Measurements from ENCODE around the gene CBX8.

The CBX8 gene

DNA sequence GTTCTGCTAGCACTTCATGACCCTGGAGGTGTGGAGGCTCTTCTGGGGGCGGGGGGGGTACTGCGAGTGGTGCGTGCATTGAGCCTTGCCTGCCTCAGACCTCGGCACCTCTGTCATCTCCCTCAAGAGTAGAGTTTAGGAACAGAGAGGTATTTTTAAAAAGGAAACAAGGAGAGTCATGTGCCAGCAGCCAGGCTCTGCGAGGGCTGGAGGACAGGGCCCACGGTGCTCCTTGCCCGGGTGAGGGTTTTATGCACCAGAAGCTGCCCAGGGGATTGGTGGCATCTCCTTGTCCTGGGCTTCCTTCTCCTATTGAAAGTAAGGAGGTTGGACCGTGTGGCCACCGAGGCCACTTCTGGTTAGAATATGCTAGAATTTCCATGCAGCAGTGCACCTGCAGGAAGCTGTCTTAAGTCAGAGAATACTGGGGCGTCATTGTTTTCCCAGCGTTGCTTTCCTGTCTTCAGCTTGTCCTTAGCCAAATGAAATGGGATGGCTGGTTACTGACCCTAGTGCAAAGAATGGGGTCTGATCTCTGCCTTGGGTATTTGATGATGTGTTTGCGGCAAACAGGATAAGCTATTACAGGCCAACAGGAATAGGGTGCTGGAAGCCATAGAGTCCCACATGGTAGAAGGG, 15.7 kb downstream of the CBX8 start:
- Histone ChIP-seq H3K4me3 (ENCODE audit: extremely low read depth, insufficient read depth, low read length, poor library complexity, severe bottlenecking) (no peak overlapping the region), H3K27ac (ENCODE audit: low read depth, low read length, severe bottlenecking) (no peak overlapping the region), H3K4me1 (ENCODE audit: control insufficient read depth, insufficient read depth, low read length, poor library complexity, severe bottlenecking) (peaks cover 12% of the 10 kb centered on the region), H3K36me3 (ENCODE audit: control insufficient read depth, insufficient read depth, low read length) (peaks cover 55% of the 10 kb centered on the region), H3K9me3 (ENCODE audit: control insufficient read depth, low read length) (no peaks in the 10 kb centered on the region)
- WGBS, 2 experiments (ENCODE audit: insufficient coverage in 2 of 2): 94 to 95% methylated on average over 9 to 11 of the region's 12 CpGs

DNA sequence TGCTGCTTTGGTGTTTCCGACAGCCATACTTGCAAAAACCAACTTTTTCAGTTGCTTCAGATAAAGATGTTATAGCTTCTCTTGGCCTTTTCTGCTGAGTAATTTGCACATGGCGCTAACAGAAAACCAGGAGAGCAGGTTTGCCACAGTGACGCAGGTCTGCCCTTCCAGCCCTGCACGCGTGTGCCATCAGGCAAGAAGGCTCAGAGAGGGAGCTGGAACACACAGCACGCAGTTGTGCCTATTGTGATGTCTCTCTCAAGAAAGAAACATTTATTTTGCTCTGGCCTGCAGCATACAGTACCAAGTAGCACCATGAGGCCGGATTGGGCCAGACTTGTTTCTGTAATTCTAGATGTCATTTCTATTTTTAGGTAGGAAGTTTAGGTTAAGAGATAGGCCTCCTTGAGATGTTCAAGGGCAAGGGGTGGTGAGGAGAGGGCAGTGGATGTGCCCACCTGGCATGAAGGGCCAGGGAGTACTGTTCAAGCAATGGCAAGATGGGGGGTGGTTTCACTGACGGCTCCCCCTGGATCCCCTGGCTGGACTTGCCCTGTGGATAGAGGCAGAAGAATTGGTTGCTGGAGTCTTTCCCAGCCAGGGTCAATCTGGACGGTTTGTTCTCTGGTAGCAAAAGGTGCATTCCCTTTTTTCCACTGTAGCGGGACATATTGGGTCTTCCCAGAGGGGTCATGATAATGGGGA, 17.1 kb downstream of the CBX8 start:
- 93 to 95% methylated on average over 8 to 9 of the region's 10 CpGs for WGBS, 2 experiments (ENCODE audit: insufficient coverage in 2 of 2)
- H3K36me3 ChIP-seq (ENCODE audit: control insufficient read depth, insufficient read depth, low read length): peaks cover 44% of the 10 kb centered on the region
- H3K4me3 ChIP-seq (ENCODE audit: extremely low read depth, insufficient read depth, low read length, poor library complexity, severe bottlenecking): peak overlapping the region; percentile 74
- H3K9me3 ChIP-seq (ENCODE audit: control insufficient read depth, low read length): no peaks in the 10 kb centered on the region
- H3K4me1 ChIP-seq (ENCODE audit: control insufficient read depth, insufficient read depth, low read length, poor library complexity, severe bottlenecking): peaks cover 16% of the 10 kb centered on the region
- no peak overlapping the region for H3K27ac ChIP-seq (ENCODE audit: low read depth, low read length, severe bottlenecking)

DNA sequence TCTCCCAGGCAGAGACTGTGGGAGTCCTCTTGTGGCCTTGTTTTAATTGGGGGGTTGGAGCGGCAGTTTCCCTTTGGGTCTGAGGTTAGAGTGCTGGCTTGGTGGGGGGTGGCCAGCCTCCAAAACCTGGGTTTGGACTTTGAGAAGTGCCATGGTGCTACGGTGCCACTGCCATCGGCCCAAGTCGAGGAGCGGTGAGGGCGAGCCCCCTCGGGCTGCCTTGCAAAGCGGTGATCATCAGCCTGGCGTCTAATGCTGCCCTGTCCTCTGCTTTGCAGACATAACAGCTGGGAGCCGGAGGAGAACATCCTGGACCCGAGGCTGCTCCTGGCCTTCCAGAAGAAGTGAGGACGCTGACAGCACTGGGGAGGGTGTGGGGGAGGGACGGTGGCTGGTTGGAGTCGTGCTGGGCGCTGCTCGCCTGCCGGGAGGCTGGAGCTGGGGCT, 17.8 kb downstream of the CBX8 start:
- Histone ChIP-seq H3K4me3 (ENCODE audit: extremely low read depth, insufficient read depth, low read length, poor library complexity, severe bottlenecking) (peak overlapping the region; percentile 74), H3K9me3 (ENCODE audit: control insufficient read depth, low read length) (no peaks in the 10 kb centered on the region), H3K27ac (ENCODE audit: low read depth, low read length, severe bottlenecking) (peak overlapping the region; percentile 23), H3K36me3 (ENCODE audit: control insufficient read depth, insufficient read depth, low read length) (peaks cover 39% of the 10 kb centered on the region), H3K4me1 (ENCODE audit: control insufficient read depth, insufficient read depth, low read length, poor library complexity, severe bottlenecking) (peaks cover 16% of the 10 kb centered on the region)
- WGBS, 2 experiments (ENCODE audit: insufficient coverage in 2 of 2): 5 to 10% methylated on average over 11 to 13 of the region's 17 CpGs

DNA sequence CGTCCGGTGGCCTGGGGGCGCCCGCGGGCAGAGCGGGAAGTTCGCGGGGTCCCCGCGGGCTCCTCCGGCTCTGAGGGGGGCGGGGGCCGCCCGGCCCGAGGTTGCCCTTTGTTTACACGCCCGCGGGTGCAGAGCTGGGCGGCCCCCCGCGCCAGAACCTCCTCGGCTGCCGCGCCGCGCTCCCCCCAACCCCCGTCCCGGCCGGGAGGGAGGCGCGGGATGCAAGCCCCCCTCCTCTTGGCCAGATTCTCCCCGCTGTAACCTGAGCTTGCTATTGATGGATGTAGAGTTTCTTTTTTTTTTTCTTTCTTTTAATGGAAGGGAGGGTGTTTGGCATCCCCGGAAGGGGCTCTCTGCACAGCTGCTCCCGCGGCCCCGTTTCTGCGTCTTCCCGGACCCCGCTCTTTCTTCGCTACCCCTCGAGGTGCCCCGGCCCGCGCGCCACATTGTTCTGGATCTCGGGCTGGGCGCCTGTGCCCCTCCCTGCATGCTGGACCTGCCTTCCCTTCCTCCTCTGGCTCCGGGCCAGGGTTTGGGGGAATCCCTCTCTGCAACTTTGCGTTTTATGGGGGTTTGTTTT, 18.3 kb downstream of the CBX8 start:
- Histone ChIP-seq H3K4me1 (ENCODE audit: control insufficient read depth, insufficient read depth, low read length, poor library complexity, severe bottlenecking) (peaks cover 16% of the 10 kb centered on the region), H3K36me3 (ENCODE audit: control insufficient read depth, insufficient read depth, low read length) (peaks cover 39% of the 10 kb centered on the region), H3K4me3 (ENCODE audit: extremely low read depth, insufficient read depth, low read length, poor library complexity, severe bottlenecking) (peak overlapping the region; percentile 74), H3K9me3 (ENCODE audit: control insufficient read depth, low read length) (no peaks in the 10 kb centered on the region), H3K27ac (ENCODE audit: low read depth, low read length, severe bottlenecking) (peak overlapping the region; percentile 57)
- 0 to 1% methylated on average over 13 to 19 of the region's 49 CpGs for WGBS, 2 experiments (ENCODE audit: insufficient coverage in 2 of 2)

DNA sequence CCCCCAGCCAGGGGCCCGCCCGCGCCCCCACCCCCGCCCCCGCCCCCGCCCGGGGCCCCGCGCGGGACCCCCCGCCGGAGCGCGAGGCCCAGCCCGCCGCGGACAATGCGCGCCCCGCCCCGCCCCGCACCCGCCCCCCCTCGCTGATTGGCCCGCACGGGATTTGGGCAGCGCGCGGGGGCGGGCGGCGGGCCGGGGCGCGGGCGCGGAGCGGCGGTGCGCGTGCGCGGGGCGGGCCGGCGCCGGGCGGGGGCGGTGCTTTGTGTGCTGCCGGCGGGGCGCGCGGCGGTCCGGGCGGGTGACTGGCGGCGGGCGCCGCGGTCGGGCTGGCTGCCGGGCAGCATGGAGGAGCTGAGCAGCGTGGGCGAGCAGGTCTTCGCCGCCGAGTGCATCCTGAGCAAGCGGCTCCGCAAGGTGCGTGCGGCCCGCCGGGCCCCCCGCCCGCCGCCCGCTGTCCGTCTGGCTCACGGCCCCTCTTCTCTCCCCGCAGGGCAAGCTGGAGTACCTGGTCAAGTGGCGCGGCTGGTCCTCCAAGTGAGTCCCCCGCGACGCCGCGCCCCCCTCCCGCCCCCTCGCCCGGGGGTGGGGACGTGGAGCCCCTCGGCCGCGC, 18.9 kb downstream of the CBX8 start, which contains the start of gene CBX2:
TSS of gene CBX2 (plus strand) at position 255 of the 610 bp plus-strand sequence. CDS start at position 343, 88 bp downstream.
- 0 to 2% methylated on average over 28 to 50 of the region's 96 CpGs for WGBS, 2 experiments (ENCODE audit: insufficient coverage in 2 of 2)
- H3K4me1 ChIP-seq (ENCODE audit: control insufficient read depth, insufficient read depth, low read length, poor library complexity, severe bottlenecking): peaks cover 16% of the 10 kb centered on the region
- H3K36me3 ChIP-seq (ENCODE audit: control insufficient read depth, insufficient read depth, low read length): peaks cover 38% of the 10 kb centered on the region
- peak within 1 kb of the TSS; percentile 85 for H3K27ac ChIP-seq (ENCODE audit: low read depth, low read length, severe bottlenecking)
- H3K9me3 ChIP-seq (ENCODE audit: control insufficient read depth, low read length): no peaks in the 10 kb centered on the region
- H3K4me3 ChIP-seq (ENCODE audit: extremely low read depth, insufficient read depth, low read length, poor library complexity, severe bottlenecking): peak within 1 kb of the TSS; percentile 74

DNA sequence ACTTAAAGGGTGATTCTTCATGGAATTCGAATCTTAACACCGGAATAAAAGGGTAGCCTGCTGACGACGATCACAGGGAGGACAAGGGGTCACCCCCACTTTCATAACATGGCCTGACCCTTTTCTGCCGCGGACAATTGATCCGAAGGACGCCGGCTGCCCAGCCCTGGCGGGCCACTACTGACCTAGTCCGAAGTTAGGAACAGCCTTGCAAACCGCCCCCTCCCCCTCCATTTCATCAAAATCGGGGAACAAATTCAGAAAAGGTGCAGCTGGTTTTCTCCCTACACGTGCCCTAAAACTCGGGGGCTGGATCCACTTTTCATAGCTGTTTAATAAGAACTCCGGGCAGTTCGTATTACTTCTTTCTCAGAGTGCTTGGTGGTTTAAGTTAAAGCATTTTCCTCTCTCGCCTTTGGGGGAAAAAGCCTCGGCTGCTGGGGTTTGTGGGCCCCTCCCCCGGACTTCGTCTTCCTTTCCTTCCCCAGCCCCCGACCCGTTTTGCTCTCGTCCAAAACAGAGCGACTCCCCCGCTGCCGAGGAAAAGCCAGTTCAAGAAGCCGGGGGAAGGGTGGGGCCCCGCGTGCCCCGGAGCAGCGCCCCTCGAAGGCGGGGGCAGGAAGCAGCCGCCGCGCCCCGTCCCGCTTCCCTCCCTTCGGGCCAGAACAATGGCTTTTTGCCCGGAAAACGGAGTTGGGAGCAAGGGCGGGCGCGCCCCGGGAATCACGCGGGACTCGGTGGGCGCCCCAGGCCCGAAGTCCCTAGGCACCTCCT, 19.6 kb downstream of the CBX8 start:
- H3K4me1 ChIP-seq (ENCODE audit: control insufficient read depth, insufficient read depth, low read length, poor library complexity, severe bottlenecking): peaks cover 16% of the 10 kb centered on the region
- H3K9me3 ChIP-seq (ENCODE audit: control insufficient read depth, low read length): no peaks in the 10 kb centered on the region
- H3K36me3 ChIP-seq (ENCODE audit: control insufficient read depth, insufficient read depth, low read length): peaks cover 31% of the 10 kb centered on the region
- WGBS, 2 experiments (ENCODE audit: insufficient coverage in 2 of 2): 1% methylated on average over 24 to 33 of the region's 51 CpGs
- H3K27ac ChIP-seq (ENCODE audit: low read depth, low read length, severe bottlenecking): peak overlapping the region; percentile 85
- peak overlapping the region; percentile 47 for H3K4me3 ChIP-seq (ENCODE audit: extremely low read depth, insufficient read depth, low read length, poor library complexity, severe bottlenecking)

DNA sequence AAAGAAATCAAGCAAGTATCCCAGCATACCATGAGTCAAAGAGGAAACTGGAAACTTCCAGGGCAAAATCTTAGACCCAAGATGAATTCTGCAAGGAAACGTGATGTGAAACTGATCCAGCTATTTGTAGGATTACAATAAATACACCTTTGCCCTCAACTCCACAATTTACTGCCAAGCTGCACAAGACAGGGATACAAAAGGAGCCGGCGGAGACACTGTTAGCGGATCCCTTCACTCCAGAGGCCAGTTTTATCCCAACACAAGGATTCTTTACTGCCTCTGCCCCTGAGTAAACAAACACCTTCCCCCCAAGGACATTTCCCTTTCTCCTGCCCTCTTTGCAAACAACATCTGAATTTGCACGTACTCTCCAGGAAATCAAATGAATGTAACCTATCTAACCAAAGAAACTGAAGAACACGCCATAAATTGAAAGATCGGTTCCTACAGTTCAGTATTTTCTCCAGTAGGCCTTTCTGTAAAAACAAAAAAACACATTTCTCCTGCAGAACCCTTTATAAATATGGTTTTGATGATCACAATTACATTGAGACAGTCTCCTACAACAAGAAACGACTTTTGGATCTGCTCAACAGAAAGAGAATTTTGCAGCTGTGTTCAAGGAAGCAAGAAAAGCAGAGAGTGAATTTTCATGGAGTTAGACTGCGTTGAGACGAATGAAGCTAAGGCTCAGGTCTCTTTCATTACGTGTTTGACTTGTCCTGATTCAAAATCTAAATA, 20.3 kb downstream of the CBX8 start:
- Histone ChIP-seq H3K9me3 (ENCODE audit: control insufficient read depth, low read length) (no peaks in the 10 kb centered on the region), H3K4me1 (ENCODE audit: control insufficient read depth, insufficient read depth, low read length, poor library complexity, severe bottlenecking) (peaks cover 16% of the 10 kb centered on the region), H3K36me3 (ENCODE audit: control insufficient read depth, insufficient read depth, low read length) (peaks cover 23% of the 10 kb centered on the region), H3K4me3 (ENCODE audit: extremely low read depth, insufficient read depth, low read length, poor library complexity, severe bottlenecking) (peak overlapping the region; percentile 47), H3K27ac (ENCODE audit: low read depth, low read length, severe bottlenecking) (peak overlapping the region; percentile 85)
- WGBS, 2 experiments (ENCODE audit: insufficient coverage in 2 of 2): 26 to 34% methylated on average over 4 to 10 of the region's 11 CpGs

DNA sequence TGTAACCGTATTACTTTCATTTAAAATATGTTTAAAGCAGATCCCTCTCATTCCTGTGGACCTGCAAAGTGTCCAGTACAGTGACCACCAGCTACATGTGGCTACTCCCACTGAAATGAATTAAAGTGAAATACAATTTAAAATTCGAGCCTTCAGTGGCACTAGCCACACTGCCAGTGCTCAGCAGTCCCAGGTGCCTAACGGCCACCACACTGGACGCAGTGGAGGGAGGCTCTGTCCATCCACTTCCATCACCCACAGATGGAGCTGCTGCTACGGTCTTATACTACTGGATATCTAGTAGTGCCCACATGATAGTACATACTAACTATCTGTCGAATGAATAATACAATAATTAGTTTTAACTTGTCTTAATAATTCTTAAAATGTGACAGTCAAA, 21.2 kb downstream of the CBX8 start:
- H3K36me3 ChIP-seq (ENCODE audit: control insufficient read depth, insufficient read depth, low read length): peaks cover 15% of the 10 kb centered on the region

DNA sequence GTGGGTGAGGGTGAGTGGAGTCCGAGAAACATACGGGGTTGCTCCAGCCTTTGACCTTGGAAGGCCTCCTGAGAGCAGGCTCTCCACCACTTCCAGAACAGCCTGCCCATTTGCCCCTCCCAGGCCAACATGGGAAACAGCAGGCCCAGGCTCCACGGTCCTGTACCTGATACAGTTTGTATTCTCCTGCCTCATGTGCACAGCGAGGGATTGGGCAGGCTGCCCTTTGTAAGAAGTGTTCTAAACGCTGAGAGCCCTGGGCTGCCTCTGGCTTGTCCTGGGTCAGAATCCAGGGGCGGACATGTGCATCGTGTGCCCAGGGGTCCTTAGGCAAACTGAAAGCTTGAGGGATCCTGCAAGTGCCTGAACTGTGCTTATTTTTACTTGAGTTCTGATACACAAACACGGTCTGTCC, 22.3 kb downstream of the CBX8 start:
- Histone ChIP-seq H3K9me3 (ENCODE audit: control insufficient read depth, low read length) (no peaks in the 10 kb centered on the region), H3K36me3 (ENCODE audit: control insufficient read depth, insufficient read depth, low read length) (peaks cover 4% of the 10 kb centered on the region), H3K4me1 (ENCODE audit: control insufficient read depth, insufficient read depth, low read length, poor library complexity, severe bottlenecking) (peaks cover 13% of the 10 kb centered on the region), H3K4me3 (ENCODE audit: extremely low read depth, insufficient read depth, low read length, poor library complexity, severe bottlenecking) (no peak overlapping the region), H3K27ac (ENCODE audit: low read depth, low read length, severe bottlenecking) (no peak overlapping the region)
- WGBS, 2 experiments (ENCODE audit: insufficient coverage in 2 of 2): 73 to 86% methylated on average over 7 to 8 of the region's 8 CpGs

More for the DNA sequence above, 21.2 kb downstream of the CBX8 start:
- Histone ChIP-seq H3K9me3 (ENCODE audit: control insufficient read depth, low read length) (no peaks in the 10 kb centered on the region), H3K4me3 (ENCODE audit: extremely low read depth, insufficient read depth, low read length, poor library complexity, severe bottlenecking) (no peak overlapping the region), H3K4me1 (ENCODE audit: control insufficient read depth, insufficient read depth, low read length, poor library complexity, severe bottlenecking) (peaks cover 16% of the 10 kb centered on the region), H3K27ac (ENCODE audit: low read depth, low read length, severe bottlenecking) (no peak overlapping the region)
- 60 to 70% methylated on average over 1 to 3 of the region's 6 CpGs for WGBS, 2 experiments (ENCODE audit: insufficient coverage in 2 of 2)
